H1 (cell line): ENCODE data around the gene SLIT3. TPM values are rescaled to one million over a fixed set of nuclear protein-coding genes. Genes with fewer than 3 reads are reported as not detected.

Experiments used
- CTCF ChIA-PET: fragments of 300-600 bp; sonication (Branson Sonifier 250); formaldehyde crosslinking; loops from one replicate; lab custom pipeline; 2021; ENCODE audit not compliant: partially characterized antibody; lab: Charles Lee
- POLR2A ChIA-PET: fragments of 300-600 bp; sonication (Branson Sonifier 250); formaldehyde crosslinking; loops from one replicate; lab custom pipeline; 2021; ENCODE audit warnings: inconsistent platforms; ENCODE audit not compliant: partially characterized antibody; lab: Charles Lee
- DNase-seq, 2 experiments: peaks; one replicate each; pipeline versions ENCODE4 v3.0.0 to v3.0.0-alpha.2; 2010 to 2022; ENCODE audit warnings: low spot score in 2 of 2, low read depth in 1 of 2, mixed read lengths in 1 of 2
- FAIRE-seq: peaks from 2 replicates; lab custom pipeline; 2011; peaks lifted over from hg19 to GRCh38; lab: Jason Lieb, UNC
- H2AFZ ChIP-seq: 2 replicates; pipeline ENCODE4 v1.8.1; 2012; ENCODE audit warnings: low read length, inconsistent platforms
- H2AK5ac ChIP-seq: 2 replicates; pipeline ENCODE4 v1.6.1; 2013; ENCODE audit warnings: low read depth, low read length
- H2BK120ac ChIP-seq: replicated peaks from 2 replicates; pipeline ENCODE3; 2013; ENCODE audit warnings: low read depth, low read length, inconsistent platforms
- H2BK12ac ChIP-seq: 2 replicates; pipeline ENCODE4 v1.6.1; 2013; ENCODE audit warnings: low read depth, low read length
- H2BK15ac ChIP-seq: 2 replicates; pipeline ENCODE4 v1.6.1; 2013; ENCODE audit warnings: low read length
- H2BK20ac ChIP-seq: 2 replicates; pipeline ENCODE4 v1.6.1; 2013; ENCODE audit warnings: low read length
- H2BK5ac ChIP-seq: 2 replicates; pipeline ENCODE4 v1.6.1; 2013; ENCODE audit warnings: low read depth, low read length
- H3K14ac ChIP-seq: 2 replicates; pipeline ENCODE4 v1.6.1; 2013; ENCODE audit warnings: inconsistent platforms; ENCODE audit not compliant: insufficient read length
- H3K18ac ChIP-seq: 2 replicates; pipeline ENCODE4 v1.6.1; 2013; ENCODE audit warnings: low read length; ENCODE audit errors: extremely low read depth
- H3K23ac ChIP-seq: 2 replicates; pipeline ENCODE4 v1.6.1; 2013; ENCODE audit warnings: inconsistent platforms; ENCODE audit not compliant: insufficient read length
- H3K23me2 ChIP-seq: 2 replicates; pipeline ENCODE4 v1.6.1; 2013; ENCODE audit warnings: low read depth, low read length
- H3K27ac ChIP-seq: 2 replicates; pipeline ENCODE4 v1.6.1; 2011; ENCODE audit warnings: low read depth, low read length, inconsistent platforms
- H3K27me3 ChIP-seq, 4 experiments: replicated peaks in 1 of 4; 1 replicate in 1 of 4; 2 replicates in 3 of 4; pipeline versions ENCODE4 v1.6.1 to v1.8.1; 2011 to 2013; ENCODE audit warnings: low read length in 3 of 4, mild to moderate bottlenecking in 3 of 4, inconsistent platforms in 2 of 4, mixed read lengths in 2 of 4, moderate library complexity in 1 of 4; ENCODE audit not compliant: control insufficient read depth in 3 of 4, insufficient read depth in 3 of 4; ENCODE audit errors: extremely low read depth in 1 of 4
- H3K36me3 ChIP-seq, 4 experiments: 2 replicates each; pipeline versions ENCODE4 v1.6.1 to v1.8.1; 2011 to 2013; ENCODE audit warnings: mild to moderate bottlenecking in 4 of 4, low read length in 3 of 4, moderate library complexity in 2 of 4, control low read depth in 1 of 4, inconsistent platforms in 1 of 4; ENCODE audit not compliant: insufficient read depth in 4 of 4, control insufficient read depth in 2 of 4
- H3K4ac ChIP-seq: replicated peaks from 2 replicates; pipeline ENCODE3; 2013; ENCODE audit warnings: low read length, low read depth, mixed read lengths, inconsistent platforms; ENCODE audit not compliant: insufficient read length
- H3K4me1 ChIP-seq, 4 experiments: replicated peaks in 1 of 4; 1 replicate in 1 of 4; 2 replicates in 3 of 4; pipeline versions ENCODE4 v1.6.1 to v1.8.1; 2011 to 2013; ENCODE audit warnings: low read length in 3 of 4, inconsistent platforms in 2 of 4, mixed read lengths in 1 of 4; ENCODE audit not compliant: insufficient read depth in 4 of 4, control insufficient read depth in 3 of 4
- H3K4me2 ChIP-seq, 2 experiments: 2 replicates each; pipeline versions ENCODE4 v1.6.1 to v1.8.1; 2011 to 2013; ENCODE audit warnings: low read depth in 2 of 2, low read length in 2 of 2, control low read depth in 1 of 2, inconsistent platforms in 1 of 2, mild to moderate bottlenecking in 1 of 2; ENCODE audit not compliant: insufficient read depth in 1 of 2
- H3K4me3 ChIP-seq, 4 experiments: fragments of 200-600, 300-600 bp in 1 of 4; sonication (generic), shearing (Covaris generic), sonication (Bioruptor Twin) in 1 of 4; 2 replicates each; pipeline versions ENCODE4 v1.5.1 to v1.8.1; 2011 to 2016; ENCODE audit warnings: low read length in 4 of 4, low read depth in 3 of 4, control low read depth in 2 of 4, inconsistent platforms in 2 of 4, mild to moderate bottlenecking in 2 of 4, mixed read lengths in 1 of 4, moderate library complexity in 1 of 4; ENCODE audit not compliant: insufficient read depth in 2 of 4; ENCODE audit errors: extremely low read depth in 1 of 4
- H3K56ac ChIP-seq: replicated peaks from 2 replicates; pipeline ENCODE3; 2013; ENCODE audit warnings: low read depth, mild to moderate bottlenecking, mixed read lengths, low read length, inconsistent platforms; ENCODE audit not compliant: insufficient read length
- H3K79me1 ChIP-seq: 2 replicates; pipeline ENCODE4 v1.6.1; 2013; ENCODE audit warnings: low read depth, low read length, control low read depth
- H3K79me2 ChIP-seq, 2 experiments: 2 replicates each; pipeline versions ENCODE4 v1.6.1 to v1.8.1; 2012 to 2013; ENCODE audit warnings: low read length in 2 of 2, mild to moderate bottlenecking in 2 of 2, inconsistent platforms in 1 of 2; ENCODE audit not compliant: insufficient read depth in 2 of 2, control insufficient read depth in 1 of 2
- H3K9ac ChIP-seq, 4 experiments: replicated peaks in 1 of 4; 1 replicate in 1 of 4; 2 replicates in 3 of 4; pipeline versions ENCODE4 v1.6.1 to v1.8.1; 2011 to 2013; ENCODE audit warnings: low read depth in 3 of 4, low read length in 3 of 4, control low read depth in 2 of 4, mild to moderate bottlenecking in 2 of 4, moderate library complexity in 2 of 4, inconsistent platforms in 1 of 4; ENCODE audit errors: extremely low read depth in 1 of 4
- H3K9me3 ChIP-seq, 2 experiments: 2 replicates each; pipeline versions ENCODE4 v1.6.1 to v1.8.1; 2012 to 2013; ENCODE audit warnings: mild to moderate bottlenecking in 2 of 2, moderate library complexity in 2 of 2, control low read depth in 1 of 2, inconsistent platforms in 1 of 2, low read depth in 1 of 2, low read length in 1 of 2, mixed read lengths in 1 of 2; ENCODE audit not compliant: insufficient read depth in 2 of 2
- H4K20me1 ChIP-seq, 2 experiments: replicated peaks in 1 of 2; 2 replicates each; pipeline versions ENCODE3 to v1.8.1; 2011 to 2013; ENCODE audit warnings: inconsistent platforms in 2 of 2, low read length in 2 of 2, mild to moderate bottlenecking in 1 of 2; ENCODE audit not compliant: insufficient read depth in 2 of 2, control insufficient read depth in 1 of 2
- H4K5ac ChIP-seq: 2 replicates; pipeline ENCODE4 v1.6.1; 2013; ENCODE audit warnings: low read length, low read depth, mixed read lengths, inconsistent platforms; ENCODE audit not compliant: insufficient read length
- H4K8ac ChIP-seq: 2 replicates; pipeline ENCODE4 v1.8.0; 2013; ENCODE audit warnings: mild to moderate bottlenecking, moderate library complexity, low read length, inconsistent platforms; ENCODE audit not compliant: insufficient read depth; ENCODE audit errors: extremely low read depth
- H4K91ac ChIP-seq: replicated peaks from 2 replicates; pipeline ENCODE3; 2013; ENCODE audit warnings: low read length, mixed read lengths, inconsistent platforms; ENCODE audit not compliant: insufficient read length
- CEBPB ChIP-seq: IDR thresholded peaks from 2 replicates; pipeline ENCODE4 v1.6.1; 2012; ENCODE audit warnings: low read depth, low read length
- CHD1 ChIP-seq: IDR thresholded peaks from 2 replicates; pipeline ENCODE4 v1.6.1; 2012; ENCODE audit warnings: low read depth, low read length, improper control_type of control experiment
- CHD2 ChIP-seq: IDR thresholded peaks from 2 replicates; pipeline ENCODE4 v1.6.1; 2012; ENCODE audit warnings: low read length, improper control_type of control experiment
- HDAC2 ChIP-seq, 2 experiments: fragments of 300-600 bp in 1 of 2; sonication (generic) in 1 of 2; IDR thresholded peaks; 2 replicates each; pipeline ENCODE4 v1.6.1; 2011 to 2012; ENCODE audit warnings: low read depth in 2 of 2, low read length in 2 of 2, mild to moderate bottlenecking in 2 of 2, moderate library complexity in 2 of 2, borderline replicate concordance in 1 of 2, inconsistent platforms in 1 of 2
- JUN ChIP-seq: IDR thresholded peaks from 2 replicates; pipeline ENCODE4 v1.6.1; 2011; ENCODE audit warnings: low read depth, mild to moderate bottlenecking, improper control_type of control experiment, low read length
- KDM5A ChIP-seq: fragments of 200-600 bp; IDR thresholded peaks from 2 replicates; pipeline ENCODE4 v1.7.1; 2012; ENCODE audit warnings: mild to moderate bottlenecking, low read length, inconsistent platforms, mixed read lengths
- NANOG ChIP-seq: IDR thresholded peaks from 2 replicates; pipeline ENCODE4 v1.6.1; 2011; ENCODE audit warnings: low read length, low read depth, mild to moderate bottlenecking, inconsistent platforms; ENCODE audit not compliant: insufficient read depth, poor library complexity, severe bottlenecking
- POU5F1 ChIP-seq: IDR thresholded peaks from 2 replicates; pipeline ENCODE4 v1.6.1; 2011; ENCODE audit warnings: low read depth, mild to moderate bottlenecking, low read length, moderate library complexity
- RFX5 ChIP-seq: IDR thresholded peaks from 2 replicates; pipeline ENCODE4 v1.6.1; 2011; ENCODE audit warnings: low read depth, low read length, improper control_type of control experiment, borderline replicate concordance
- RXRA ChIP-seq: IDR thresholded peaks from 2 replicates; pipeline ENCODE4 v1.6.1; 2011; ENCODE audit warnings: low read depth, mild to moderate bottlenecking, low read length, moderate library complexity; ENCODE audit not compliant: insufficient read depth
- SUZ12 ChIP-seq: fragments of 200-600 bp; sonication (generic); IDR thresholded peaks from 2 replicates; pipeline ENCODE4 v1.6.1; 2012; ENCODE audit warnings: mild to moderate bottlenecking, inconsistent platforms, low read length, moderate library complexity, mixed read lengths
- YY1 ChIP-seq: IDR thresholded peaks from 2 replicates; pipeline ENCODE4 v1.6.1; 2011; ENCODE audit warnings: low read depth, mild to moderate bottlenecking, low read length
- WGBS, 2 experiments: shearing (Covaris generic) in 1 of 2; methylation state at CpG; one replicate each; pipeline versions ENCODE4 v1.1.6 to v1.1.7; 2013 to 2015; ENCODE audit warnings: low lambda C conversion rate in 2 of 2, mixed read lengths in 2 of 2, inconsistent platforms in 1 of 2, low coverage in 1 of 2, missing lambda C conversion rate in 1 of 2; ENCODE audit not compliant: insufficient replicate concordance in 2 of 2, insufficient coverage in 1 of 2, insufficient read length in 1 of 2; ENCODE audit errors: extremely low coverage in 1 of 2, missing lambda C conversion rate in 1 of 2; 5-methylcytosine and 5-hydroxymethylcytosine counted together
- polyA plus RNA-seq, 7 experiments: library from polyadenylated mRNA; depleted of rRNA in 3 of 7; stranded (reverse) in 5 of 7; unstranded in 2 of 7; fragments of >200 nt in 5 of 7; fragments of 200-250 nt in 2 of 7; gene quantifications; 1 replicate in 5 of 7; 2 replicates in 1 of 7; 4 replicates in 1 of 7; pipeline versions ENCODE4 v1.2.1 to v1.2.3, GENCODE V29; 2011 to 2013; ENCODE audit warnings: missing spikeins in 2 of 7, mixed read lengths in 2 of 7
- total RNA-seq: library from RNA; stranded (reverse); fragmentation: NEBNext Ultra II Directional; extraction: Animal tissue kit (Norgen Biotek cat#: 25700); gene quantifications from 2 replicates; pipeline ENCODE4 v1.2.1, GENCODE V29; 2021

SLIT3 gene
- total and polyA plus RNA-seq, 2 of the 8 experiments (the other 6 are each of a cell fraction or from before 2014, with no cell fraction given) = 1.1 to 1.2 TPM

GRCh38 chr5:168624850-168625364, 676.0 kb downstream of the SLIT3 start:
- Histone ChIP-seq H3K9ac (no peak overlapping the region), H3K23me2 (no peaks in the 10 kb centered on the region; the same call in 1 of the 2 replicates), H3K79me2 (no peaks in the 10 kb centered on the region), H3K18ac (no peak overlapping the region)
- TF ChIP-seq CHD1 (no peak), HDAC2 (IDR thresholded peaks at IDR 0.05; ENCODE audit: borderline replicate concordance in 1 of 2, low read depth in 2 of 2, low read length in 2 of 2) (no peak), RXRA (no peak), CHD2 (no peak), KDM5A (no peak), YY1 (no peak), NANOG (no peak), JUN (no peak), SUZ12 (no peak), POU5F1 (no peak), RFX5 (no peak), CEBPB (no peak)
- TF ChIP-seq, all 59 proteins: peak for 0
- Histone ChIP-seq H2BK120ac (no peak overlapping the region), H2AFZ (no peak overlapping the region), H4K8ac (no peak overlapping the region), H3K27ac (no peak overlapping the region), H3K14ac (no peak overlapping the region), H3K36me3 (no peaks in the 10 kb centered on the region), H3K79me1 (no peaks in the 10 kb centered on the region), H3K23ac (no peak overlapping the region), H2BK12ac (no peak overlapping the region), H4K5ac (no peak overlapping the region), H4K91ac (no peak overlapping the region), H3K4me3 (no peak overlapping the region), H3K9me3 (0 out of 4 replicates have a peak, but pooled peaks cover 0 to 5% of the 10 kb centered on the region in 2 experiments), H2BK5ac (no peak overlapping the region), H3K27me3 (no peaks in the 10 kb centered on the region), H3K4me2 (no peak overlapping the region), H2BK15ac (no peak overlapping the region), H2AK5ac (no peak overlapping the region), H2BK20ac (no peak overlapping the region), H4K20me1 (no peaks in the 10 kb centered on the region), H3K4ac (no peak overlapping the region), H3K56ac (no peak overlapping the region), H3K4me1 (no peaks in the 10 kb centered on the region)
- no peak for DNase-seq
- FAIRE-seq = no peak
- POLR2A ChIA-PET = no interaction called here
- CTCF ChIA-PET = interaction anchor here (2.2 kb wide), 1 partner anchor 20 kb away, joined by 6 read pairs; no protein-coding TSS in a partner anchor
- WGBS, 2 experiments = 78% methylated on average over 3 of the region's 3 CpGs; no CpG with 5 or more reads in 1 of the 2 experiments
